Gastrocnemius medialis (tissue), 4 donors: ENCODE measurements around the gene SMYD3.

Experiments used
- POLR2A ChIP-seq, 2 donors: fragments of 450-650 bp; IDR thresholded peaks; one replicate each; pipeline ENCODE4 v1.6.1; 2017; ENCODE audit warnings: antibody characterized with exemption in 2 of 2, mild to moderate bottlenecking in 2 of 2, moderate library complexity in 2 of 2
- TF ChIP-seq, protein P1 (sequence below), 5 experiments: fragments of 450-650 bp in 3 of 5; fragments of 200-600 bp in 2 of 5; sonication (generic) in 2 of 5; IDR thresholded peaks in 4 of 5; conservative IDR thresholded peaks in 1 of 5; 1 replicate in 4 of 5; 2 replicates in 1 of 5; pipeline ENCODE4 v1.5.1; 2016 to 2019; ENCODE audit warnings: antibody characterized with exemption in 5 of 5, mild to moderate bottlenecking in 3 of 5, moderate library complexity in 3 of 5

DNA sequence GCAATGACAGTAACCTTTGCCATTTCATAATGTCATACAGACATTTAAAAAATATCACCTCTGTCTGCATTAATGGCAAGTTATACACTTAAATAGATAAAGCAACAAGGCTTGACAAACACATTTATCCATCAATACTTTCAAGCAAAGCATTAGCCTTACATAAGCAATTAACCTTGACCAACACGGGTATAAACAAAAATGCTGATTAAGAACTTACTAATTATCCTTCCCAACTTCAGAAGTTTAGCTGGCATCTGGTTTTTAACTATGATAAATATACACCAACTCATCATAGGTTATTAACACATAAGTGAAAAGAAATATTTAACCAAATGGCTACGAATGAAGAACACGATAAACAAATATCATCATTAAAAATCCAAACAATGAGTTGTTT lies 188.5 kb downstream of the SMYD3 start:
- no peak for TF ChIP-seq POLR2A (IDR thresholded peaks at IDR 0.05)
- TF ChIP-seq, protein P1, sequence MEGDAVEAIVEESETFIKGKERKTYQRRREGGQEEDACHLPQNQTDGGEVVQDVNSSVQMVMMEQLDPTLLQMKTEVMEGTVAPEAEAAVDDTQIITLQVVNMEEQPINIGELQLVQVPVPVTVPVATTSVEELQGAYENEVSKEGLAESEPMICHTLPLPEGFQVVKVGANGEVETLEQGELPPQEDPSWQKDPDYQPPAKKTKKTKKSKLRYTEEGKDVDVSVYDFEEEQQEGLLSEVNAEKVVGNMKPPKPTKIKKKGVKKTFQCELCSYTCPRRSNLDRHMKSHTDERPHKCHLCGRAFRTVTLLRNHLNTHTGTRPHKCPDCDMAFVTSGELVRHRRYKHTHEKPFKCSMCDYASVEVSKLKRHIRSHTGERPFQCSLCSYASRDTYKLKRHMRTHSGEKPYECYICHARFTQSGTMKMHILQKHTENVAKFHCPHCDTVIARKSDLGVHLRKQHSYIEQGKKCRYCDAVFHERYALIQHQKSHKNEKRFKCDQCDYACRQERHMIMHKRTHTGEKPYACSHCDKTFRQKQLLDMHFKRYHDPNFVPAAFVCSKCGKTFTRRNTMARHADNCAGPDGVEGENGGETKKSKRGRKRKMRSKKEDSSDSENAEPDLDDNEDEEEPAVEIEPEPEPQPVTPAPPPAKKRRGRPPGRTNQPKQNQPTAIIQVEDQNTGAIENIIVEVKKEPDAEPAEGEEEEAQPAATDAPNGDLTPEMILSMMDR (IDR thresholded peaks at IDR 0.05 in 4 of 5, conservative IDR thresholded peaks at IDR 0.05 in 1 of 5) = no peak
